B cell (primary cell): ENCODE results near the gene HOXD3. TPM values are rescaled to one million over a fixed set of nuclear protein-coding genes. Genes with fewer than 3 reads are reported as not detected.

Experiments used
- ATAC-seq: fragments of 200-7000 bp; cut with Tn5 transposase; one replicate; pipeline ENCODE4 v1.10.0; 2021; ENCODE audit warnings: low read depth, mild to moderate bottlenecking, moderate number of reproducible peaks, moderate library complexity
- CTCF ChIA-PET: fragments of 350-600 bp; sonication (Branson Sonifier 250); formaldehyde crosslinking; loops from one replicate; lab custom pipeline; 2021; ENCODE audit warnings: antibody characterized with exemption, inconsistent platforms; lab: Charles Lee
- POLR2A ChIA-PET: fragments of 350-600 bp; sonication (Branson Sonifier 250); formaldehyde crosslinking; loops from one replicate; lab custom pipeline; 2021; ENCODE audit warnings: antibody characterized with exemption; lab: Charles Lee
- DNase-seq: peaks from one replicate; pipeline ENCODE4 v3.0.0; 2013
- H2AFZ ChIP-seq: 2 replicates; pipeline ENCODE4 v1.6.1; 2012; ENCODE audit warnings: mild to moderate bottlenecking, low read depth, low read length; ENCODE audit not compliant: insufficient read depth, poor library complexity, severe bottlenecking
- H3K27ac ChIP-seq, 2 donors: 1 replicate in 1 of 2; 2 replicates in 1 of 2; pipeline ENCODE4 v1.5.1; 2012 to 2013; ENCODE audit warnings: low read length in 2 of 2, mild to moderate bottlenecking in 2 of 2, moderate library complexity in 1 of 2
- H3K27me3 ChIP-seq, 4 experiments: fragments of 200-600 bp in 1 of 4; sonication (generic) in 1 of 4; replicated peaks in 1 of 4; 1 replicate in 2 of 4; 2 replicates in 2 of 4; pipeline versions ENCODE4 v1.6.1 to v1.7.0; 2013 to 2016; ENCODE audit warnings: low read length in 3 of 4, mild to moderate bottlenecking in 2 of 4, mixed read lengths in 1 of 4, moderate library complexity in 1 of 4; ENCODE audit not compliant: insufficient read depth in 4 of 4, control insufficient read depth in 3 of 4; ENCODE audit errors: control extremely low read depth in 1 of 4
- H3K36me3 ChIP-seq, 2 experiments: replicated peaks in 1 of 2; 1 replicate in 1 of 2; 2 replicates in 1 of 2; pipeline versions ENCODE4 v1.6.1 to v1.7.1; 2013; ENCODE audit warnings: low read length in 1 of 2; ENCODE audit not compliant: insufficient read depth in 2 of 2, control insufficient read depth in 1 of 2; ENCODE audit errors: control extremely low read depth in 1 of 2, extremely low read depth in 1 of 2
- H3K4me1 ChIP-seq, 2 donors: fragments of 200-600 bp in 1 of 2; sonication (generic) in 1 of 2; 1 replicate in 1 of 2; 2 replicates in 1 of 2; pipeline versions ENCODE4 v1.5.1 to v1.6.1; 2013 to 2017; ENCODE audit warnings: low read length in 2 of 2; ENCODE audit not compliant: control insufficient read depth in 2 of 2, insufficient read depth in 2 of 2
- H3K4me2 ChIP-seq: replicated peaks from 2 replicates; pipeline ENCODE3; 2012; ENCODE audit warnings: mild to moderate bottlenecking, low read depth, low read length; ENCODE audit not compliant: poor library complexity, severe bottlenecking
- H3K4me3 ChIP-seq, 5 experiments: fragments of 200-600 bp in 1 of 5; sonication (generic) in 1 of 5; 1 replicate in 3 of 5; 2 replicates in 2 of 5; pipeline versions ENCODE4 v1.5.1 to v1.7.0; 2011 to 2016; ENCODE audit warnings: low read length in 4 of 5, mild to moderate bottlenecking in 4 of 5, low read depth in 2 of 5, control low read depth in 1 of 5, moderate library complexity in 1 of 5; ENCODE audit not compliant: insufficient read depth in 1 of 5; ENCODE audit errors: control extremely low read depth in 1 of 5, extremely low read depth in 1 of 5
- H3K79me2 ChIP-seq: fragments of 200-600 bp; sonication (generic); one replicate; pipeline ENCODE4 v1.6.0; 2016; ENCODE audit warnings: low read length; ENCODE audit not compliant: control insufficient read depth, insufficient read depth
- H3K9ac ChIP-seq: fragments of 200-600 bp; sonication (generic); 2 replicates; pipeline ENCODE4 v1.6.1; 2017; ENCODE audit warnings: mild to moderate bottlenecking, low read length, moderate library complexity
- H3K9me3 ChIP-seq, 3 donors: one replicate each; pipeline versions ENCODE4 v1.6.1 to v1.7.1; 2013; ENCODE audit warnings: low read length in 2 of 3; ENCODE audit not compliant: control insufficient read depth in 2 of 3, insufficient read depth in 1 of 3; ENCODE audit errors: control extremely low read depth in 1 of 3
- H4K20me1 ChIP-seq: 2 replicates; pipeline ENCODE4 v1.6.0; 2012; ENCODE audit warnings: mild to moderate bottlenecking, low read length; ENCODE audit not compliant: insufficient read depth, control insufficient read depth, poor library complexity, severe bottlenecking
- H3K27ac Mint-ChIP-seq: one replicate; pipeline ENCODE4 v1.8.0; 2021; ENCODE audit warnings: mixed read lengths
- H3K27me3 Mint-ChIP-seq: one replicate; pipeline ENCODE4 v1.8.0; 2021; ENCODE audit warnings: mixed read lengths
- H3K4me1 Mint-ChIP-seq: one replicate; pipeline ENCODE4 v1.8.0; 2021; ENCODE audit warnings: mixed read lengths
- H3K4me3 Mint-ChIP-seq: one replicate; pipeline ENCODE4 v1.8.0; 2021; ENCODE audit warnings: mixed read lengths
- H3K9me3 Mint-ChIP-seq: one replicate; pipeline ENCODE4 v1.8.0; 2022; ENCODE audit warnings: mixed read lengths; ENCODE audit not compliant: insufficient read depth
- EZH2 ChIP-seq: IDR thresholded peaks from 2 replicates; pipeline ENCODE4 v1.6.1; 2012; ENCODE audit warnings: borderline replicate concordance, low read depth, mild to moderate bottlenecking, moderate library complexity, low read length; ENCODE audit not compliant: insufficient read depth, poor library complexity, severe bottlenecking
- WGBS: methylation state at CpG from one replicate; pipeline ENCODE4 v1.1.5; 2013; ENCODE audit warnings: missing lambda C conversion rate; ENCODE audit not compliant: insufficient coverage; 5-methylcytosine and 5-hydroxymethylcytosine counted together
- intact Hi-C: fragments of 100-400 bp; cut with micrococcal nuclease; formaldehyde crosslinking; loops from one replicate; pipeline ENCODE4 v1.10.0; 2022
- polyA plus RNA-seq: library from polyadenylated mRNA; depleted of rRNA; stranded (reverse); fragments of >200 nt; gene quantifications from 2 replicates; pipeline ENCODE4 v1.2.3, GENCODE V29; 2012
- total RNA-seq, 2 donors: library from RNA; stranded (reverse); fragments of 120-200 nt in 1 of 2; gene quantifications; 1 replicate in 1 of 2; 2 replicates in 1 of 2; pipeline versions ENCODE4 v1.2.3 to v1.2.4, GENCODE V29; 2013 to 2022
- TF ChIP-seq, protein P1 (sequence below): fragments of 200-600 bp; IDR thresholded peaks from one replicate; pipeline ENCODE4 v1.8.0; 2022; ENCODE audit warnings: antibody characterized with exemption, mild to moderate bottlenecking

The HOXD3 gene
- total and polyA plus RNA-seq, 2 donors (not counting 1 experiment from before 2014, with no cell fraction given) = not detected

DNA sequence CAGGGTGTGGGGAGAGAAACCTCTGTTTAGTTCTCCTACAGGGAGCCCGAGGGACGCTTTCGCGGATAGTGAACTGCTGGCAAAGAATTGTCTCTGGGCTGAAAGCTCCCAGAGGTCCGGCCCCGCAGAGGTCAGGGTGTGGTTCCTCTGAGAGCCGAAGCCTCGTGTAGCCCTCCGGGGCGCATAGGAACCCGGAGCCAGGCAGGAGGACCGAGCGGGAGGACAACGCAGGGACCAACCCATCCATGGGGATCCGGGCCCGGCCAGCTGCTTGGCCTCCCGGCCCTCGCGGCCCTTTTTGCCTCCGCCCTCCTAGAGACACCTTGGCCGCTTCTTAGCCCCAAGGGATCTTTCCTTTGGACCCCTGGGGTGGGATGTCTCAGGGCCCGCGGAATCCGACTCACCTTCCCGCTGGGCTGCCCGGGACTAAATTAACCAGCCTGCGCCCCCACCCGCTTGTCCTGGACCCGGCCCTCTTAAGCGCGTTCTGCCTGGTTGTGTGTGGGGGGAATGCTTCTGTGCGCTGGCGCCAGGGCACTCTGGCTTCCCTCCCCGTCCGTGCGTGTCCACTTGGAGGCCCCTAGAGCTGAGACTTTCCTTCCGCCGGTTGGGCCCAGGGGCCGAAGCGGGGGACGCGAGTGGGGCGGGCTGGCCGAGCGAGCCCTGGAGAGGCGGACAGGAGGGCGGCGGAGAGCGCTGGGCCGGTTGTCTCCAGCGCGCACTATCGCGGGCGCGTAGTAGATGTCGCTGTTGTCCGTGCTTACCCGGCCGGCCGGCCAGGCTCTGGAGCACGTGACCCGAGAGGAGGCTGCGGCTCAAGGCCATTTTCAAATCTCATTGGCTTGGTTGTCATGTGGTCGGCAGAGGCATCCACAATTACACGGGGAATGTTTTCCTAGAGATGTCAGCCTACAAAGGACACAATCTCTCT is 41.0 kb upstream of the HOXD3 start, which contains the start of gene HOXD10:
Gene HOXD10 (plus strand): TSS at position 896 of the 931 bp plus-strand sequence. CDS start 56 bp downstream, outside the sequence.
- ATAC-seq (no peak), DNase-seq (no peak)
- H3K36me3 ChIP-seq = no peaks in the 10 kb centered on the region
- peaks cover 0 to 58% (median 2%) of the 10 kb centered on the region in 3 donors for H3K9me3 ChIP-seq
- ChIA-PET POLR2A (no interaction called here), CTCF (interaction anchor here (1.7 kb wide), 1 partner anchor 1032 kb away, joined by 3 read pairs; no protein-coding TSS in a partner anchor)
- no peaks in the 10 kb centered on the region for H4K20me1 ChIP-seq
- H3K4me3 ChIP-seq = no peak within 1 kb of the TSS
- H3K27me3 ChIP-seq = peaks cover 0 to 95% (median 75%) of the 10 kb centered on the region in 4 experiments
- Mint-ChIP-seq H3K4me3 (no peak within 1 kb of the TSS), H3K27me3 (peaks cover 84% of the 10 kb centered on the region), H3K27ac (peak within 1 kb of the TSS; percentile 42), H3K9me3 (peaks cover 2% of the 10 kb centered on the region), H3K4me1 (peaks cover 7% of the 10 kb centered on the region)
- WGBS = 13% methylated on average over 65 of the region's 66 CpGs
- H3K4me1 ChIP-seq = peaks cover 0 to 9% of the 10 kb centered on the region in 2 donors
- no peak within 1 kb of the TSS for H3K27ac ChIP-seq
- intact Hi-C loops = no loop called here
- TF ChIP-seq EZH2 = no peak
- TF ChIP-seq, protein P1, sequence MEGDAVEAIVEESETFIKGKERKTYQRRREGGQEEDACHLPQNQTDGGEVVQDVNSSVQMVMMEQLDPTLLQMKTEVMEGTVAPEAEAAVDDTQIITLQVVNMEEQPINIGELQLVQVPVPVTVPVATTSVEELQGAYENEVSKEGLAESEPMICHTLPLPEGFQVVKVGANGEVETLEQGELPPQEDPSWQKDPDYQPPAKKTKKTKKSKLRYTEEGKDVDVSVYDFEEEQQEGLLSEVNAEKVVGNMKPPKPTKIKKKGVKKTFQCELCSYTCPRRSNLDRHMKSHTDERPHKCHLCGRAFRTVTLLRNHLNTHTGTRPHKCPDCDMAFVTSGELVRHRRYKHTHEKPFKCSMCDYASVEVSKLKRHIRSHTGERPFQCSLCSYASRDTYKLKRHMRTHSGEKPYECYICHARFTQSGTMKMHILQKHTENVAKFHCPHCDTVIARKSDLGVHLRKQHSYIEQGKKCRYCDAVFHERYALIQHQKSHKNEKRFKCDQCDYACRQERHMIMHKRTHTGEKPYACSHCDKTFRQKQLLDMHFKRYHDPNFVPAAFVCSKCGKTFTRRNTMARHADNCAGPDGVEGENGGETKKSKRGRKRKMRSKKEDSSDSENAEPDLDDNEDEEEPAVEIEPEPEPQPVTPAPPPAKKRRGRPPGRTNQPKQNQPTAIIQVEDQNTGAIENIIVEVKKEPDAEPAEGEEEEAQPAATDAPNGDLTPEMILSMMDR = no peak
- no peaks in the 10 kb centered on the region for H3K79me2 ChIP-seq
- no peak within 1 kb of the TSS for H2AFZ ChIP-seq
- no peak within 1 kb of the TSS for H3K4me2 ChIP-seq
- no peak within 1 kb of the TSS for H3K9ac ChIP-seq
